ENCODE data around the gene OXNAD1.

DNA sequence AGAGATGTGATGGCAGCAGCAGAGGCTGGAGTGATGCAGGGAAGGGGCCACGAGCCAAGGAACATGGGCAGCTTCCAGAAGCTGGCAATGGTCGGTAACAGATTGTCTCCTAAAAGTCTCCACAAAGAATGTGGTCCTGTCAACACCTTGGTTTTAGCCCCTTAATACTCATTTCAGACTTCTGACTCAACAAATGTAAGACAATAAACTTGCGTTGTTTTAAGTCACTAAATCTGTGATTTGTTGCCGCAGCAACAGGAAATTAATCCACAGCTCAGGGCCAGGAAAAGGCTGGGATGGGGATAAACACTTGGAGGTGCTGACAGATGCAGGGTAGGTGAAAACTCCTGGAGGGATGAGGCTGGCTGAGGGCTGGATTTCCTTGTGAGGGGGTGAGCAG lies 69.9 kb downstream of the OXNAD1 start:
- no peak for TF ChIP-seq POLR2A (IDR thresholded peaks at IDR 0.05; ENCODE audit: low read depth, low read length)
- no peak for TF ChIP-seq POLR2AphosphoS5 (IDR thresholded peaks at IDR 0.05; ENCODE audit: low read depth, low read length)
- no peak for TF ChIP-seq POU2F2 (IDR thresholded peaks at IDR 0.05; ENCODE audit: low read depth, low read length)
- no peak for TF ChIP-seq SPI1 (IDR thresholded peaks at IDR 0.05; ENCODE audit: low read depth, low read length)
- TF ChIP-seq TAF1 (IDR thresholded peaks at IDR 0.05; ENCODE audit: low read depth, low read length) = no peak
